Subcutaneous preadipocyte (primary cell): ENCODE measurements around the gene CCNY. TPM values are rescaled to one million over a fixed set of nuclear protein-coding genes. Genes with fewer than 3 reads are reported as not detected.

Experiments used
- total RNA-seq: library from RNA; depleted of rRNA; stranded (reverse); fragments of >200 nt; gene quantifications from 2 replicates; pipeline ENCODE4 v1.2.3, GENCODE V29; 2012

Gene CCNY
- 38.9 and 51.2 TPM in 2 replicates for total RNA-seq

GRCh38 chr10:35336084-35336831 is at the start of gene CCNY:
Gene CCNY, plus strand, starts transcription at chr10:35336509. Its CDS starts 545 bp downstream, at chr10:35337054.

GRCh38 chr10:35605191-35605590 is 268.9 kb downstream of the CCNY start, which contains the start of gene GJD4:
Gene GJD4, plus strand, starts transcription at chr10:35605341. Its CDS starts 227 bp downstream, at chr10:35605568.

Other genes with a start within 250 kb of the CCNY start
- gene CUL2, start 246.2 kb upstream of the CCNY start, total RNA-seq, result 17.6 and 29.3 TPM in 2 replicates
- 15.4 and 17.4 TPM in 2 replicates for gene CREM, start 209.7 kb upstream of the CCNY start, total RNA-seq